H1 (cell line): ENCODE data around the gene BRSK2. TPM values are rescaled to one million over a fixed set of nuclear protein-coding genes. Genes with fewer than 3 reads are reported as not detected.

Experiments
- CTCF ChIA-PET: fragments of 300-600 bp; sonication (Branson Sonifier 250); formaldehyde crosslinking; loops from one replicate; lab custom pipeline; 2021; ENCODE audit not compliant: partially characterized antibody; lab: Charles Lee
- POLR2A ChIA-PET: fragments of 300-600 bp; sonication (Branson Sonifier 250); formaldehyde crosslinking; loops from one replicate; lab custom pipeline; 2021; ENCODE audit warnings: inconsistent platforms; ENCODE audit not compliant: partially characterized antibody; lab: Charles Lee
- DNase-seq, 2 experiments: peaks; one replicate each; pipeline versions ENCODE4 v3.0.0 to v3.0.0-alpha.2; 2010 to 2022; ENCODE audit warnings: low spot score in 2 of 2, low read depth in 1 of 2, mixed read lengths in 1 of 2
- FAIRE-seq: peaks from 2 replicates; lab custom pipeline; 2011; peaks lifted over from hg19 to GRCh38; lab: Jason Lieb, UNC
- H2AFZ ChIP-seq: 2 replicates; pipeline ENCODE4 v1.8.1; 2012; ENCODE audit warnings: low read length, inconsistent platforms
- H2AK5ac ChIP-seq: 2 replicates; pipeline ENCODE4 v1.6.1; 2013; ENCODE audit warnings: low read depth, low read length
- H2BK120ac ChIP-seq: replicated peaks from 2 replicates; pipeline ENCODE3; 2013; ENCODE audit warnings: low read depth, low read length, inconsistent platforms
- H2BK12ac ChIP-seq: 2 replicates; pipeline ENCODE4 v1.6.1; 2013; ENCODE audit warnings: low read depth, low read length
- H2BK15ac ChIP-seq: 2 replicates; pipeline ENCODE4 v1.6.1; 2013; ENCODE audit warnings: low read length
- H2BK20ac ChIP-seq: 2 replicates; pipeline ENCODE4 v1.6.1; 2013; ENCODE audit warnings: low read length
- H2BK5ac ChIP-seq: 2 replicates; pipeline ENCODE4 v1.6.1; 2013; ENCODE audit warnings: low read depth, low read length
- H3K14ac ChIP-seq: 2 replicates; pipeline ENCODE4 v1.6.1; 2013; ENCODE audit warnings: inconsistent platforms; ENCODE audit not compliant: insufficient read length
- H3K18ac ChIP-seq: 2 replicates; pipeline ENCODE4 v1.6.1; 2013; ENCODE audit warnings: low read length; ENCODE audit errors: extremely low read depth
- H3K23ac ChIP-seq: 2 replicates; pipeline ENCODE4 v1.6.1; 2013; ENCODE audit warnings: inconsistent platforms; ENCODE audit not compliant: insufficient read length
- H3K23me2 ChIP-seq: 2 replicates; pipeline ENCODE4 v1.6.1; 2013; ENCODE audit warnings: low read depth, low read length
- H3K27ac ChIP-seq: 2 replicates; pipeline ENCODE4 v1.6.1; 2011; ENCODE audit warnings: low read depth, low read length, inconsistent platforms
- H3K27me3 ChIP-seq, 4 experiments: replicated peaks in 1 of 4; 1 replicate in 1 of 4; 2 replicates in 3 of 4; pipeline versions ENCODE4 v1.6.1 to v1.8.1; 2011 to 2013; ENCODE audit warnings: low read length in 3 of 4, mild to moderate bottlenecking in 3 of 4, inconsistent platforms in 2 of 4, mixed read lengths in 2 of 4, moderate library complexity in 1 of 4; ENCODE audit not compliant: control insufficient read depth in 3 of 4, insufficient read depth in 3 of 4; ENCODE audit errors: extremely low read depth in 1 of 4
- H3K36me3 ChIP-seq, 4 experiments: 2 replicates each; pipeline versions ENCODE4 v1.6.1 to v1.8.1; 2011 to 2013; ENCODE audit warnings: mild to moderate bottlenecking in 4 of 4, low read length in 3 of 4, moderate library complexity in 2 of 4, control low read depth in 1 of 4, inconsistent platforms in 1 of 4; ENCODE audit not compliant: insufficient read depth in 4 of 4, control insufficient read depth in 2 of 4
- H3K4ac ChIP-seq: replicated peaks from 2 replicates; pipeline ENCODE3; 2013; ENCODE audit warnings: low read length, low read depth, mixed read lengths, inconsistent platforms; ENCODE audit not compliant: insufficient read length
- H3K4me1 ChIP-seq, 4 experiments: replicated peaks in 1 of 4; 1 replicate in 1 of 4; 2 replicates in 3 of 4; pipeline versions ENCODE4 v1.6.1 to v1.8.1; 2011 to 2013; ENCODE audit warnings: low read length in 3 of 4, inconsistent platforms in 2 of 4, mixed read lengths in 1 of 4; ENCODE audit not compliant: insufficient read depth in 4 of 4, control insufficient read depth in 3 of 4
- H3K4me2 ChIP-seq, 2 experiments: 2 replicates each; pipeline versions ENCODE4 v1.6.1 to v1.8.1; 2011 to 2013; ENCODE audit warnings: low read depth in 2 of 2, low read length in 2 of 2, control low read depth in 1 of 2, inconsistent platforms in 1 of 2, mild to moderate bottlenecking in 1 of 2; ENCODE audit not compliant: insufficient read depth in 1 of 2
- H3K4me3 ChIP-seq, 4 experiments: fragments of 200-600, 300-600 bp in 1 of 4; sonication (generic), shearing (Covaris generic), sonication (Bioruptor Twin) in 1 of 4; 2 replicates each; pipeline versions ENCODE4 v1.5.1 to v1.8.1; 2011 to 2016; ENCODE audit warnings: low read length in 4 of 4, low read depth in 3 of 4, control low read depth in 2 of 4, inconsistent platforms in 2 of 4, mild to moderate bottlenecking in 2 of 4, mixed read lengths in 1 of 4, moderate library complexity in 1 of 4; ENCODE audit not compliant: insufficient read depth in 2 of 4; ENCODE audit errors: extremely low read depth in 1 of 4
- H3K56ac ChIP-seq: replicated peaks from 2 replicates; pipeline ENCODE3; 2013; ENCODE audit warnings: low read depth, mild to moderate bottlenecking, mixed read lengths, low read length, inconsistent platforms; ENCODE audit not compliant: insufficient read length
- H3K79me1 ChIP-seq: 2 replicates; pipeline ENCODE4 v1.6.1; 2013; ENCODE audit warnings: low read depth, low read length, control low read depth
- H3K79me2 ChIP-seq, 2 experiments: 2 replicates each; pipeline versions ENCODE4 v1.6.1 to v1.8.1; 2012 to 2013; ENCODE audit warnings: low read length in 2 of 2, mild to moderate bottlenecking in 2 of 2, inconsistent platforms in 1 of 2; ENCODE audit not compliant: insufficient read depth in 2 of 2, control insufficient read depth in 1 of 2
- H3K9ac ChIP-seq, 4 experiments: replicated peaks in 1 of 4; 1 replicate in 1 of 4; 2 replicates in 3 of 4; pipeline versions ENCODE4 v1.6.1 to v1.8.1; 2011 to 2013; ENCODE audit warnings: low read depth in 3 of 4, low read length in 3 of 4, control low read depth in 2 of 4, mild to moderate bottlenecking in 2 of 4, moderate library complexity in 2 of 4, inconsistent platforms in 1 of 4; ENCODE audit errors: extremely low read depth in 1 of 4
- H3K9me3 ChIP-seq, 2 experiments: 2 replicates each; pipeline versions ENCODE4 v1.6.1 to v1.8.1; 2012 to 2013; ENCODE audit warnings: mild to moderate bottlenecking in 2 of 2, moderate library complexity in 2 of 2, control low read depth in 1 of 2, inconsistent platforms in 1 of 2, low read depth in 1 of 2, low read length in 1 of 2, mixed read lengths in 1 of 2; ENCODE audit not compliant: insufficient read depth in 2 of 2
- H4K20me1 ChIP-seq, 2 experiments: replicated peaks in 1 of 2; 2 replicates each; pipeline versions ENCODE3 to v1.8.1; 2011 to 2013; ENCODE audit warnings: inconsistent platforms in 2 of 2, low read length in 2 of 2, mild to moderate bottlenecking in 1 of 2; ENCODE audit not compliant: insufficient read depth in 2 of 2, control insufficient read depth in 1 of 2
- H4K5ac ChIP-seq: 2 replicates; pipeline ENCODE4 v1.6.1; 2013; ENCODE audit warnings: low read length, low read depth, mixed read lengths, inconsistent platforms; ENCODE audit not compliant: insufficient read length
- H4K8ac ChIP-seq: 2 replicates; pipeline ENCODE4 v1.8.0; 2013; ENCODE audit warnings: mild to moderate bottlenecking, moderate library complexity, low read length, inconsistent platforms; ENCODE audit not compliant: insufficient read depth; ENCODE audit errors: extremely low read depth
- H4K91ac ChIP-seq: replicated peaks from 2 replicates; pipeline ENCODE3; 2013; ENCODE audit warnings: low read length, mixed read lengths, inconsistent platforms; ENCODE audit not compliant: insufficient read length
- ASH2L ChIP-seq: fragments of 200-600, 300-600 bp; sonication (generic); IDR thresholded peaks from one replicate; pipeline ENCODE4 v1.7.1; 2017; ENCODE audit warnings: low read length
- CBX5 ChIP-seq: fragments of 300-800, 300-1000 bp; sonication (generic); IDR thresholded peaks from 2 replicates; pipeline ENCODE4 v1.7.1; 2016; ENCODE audit warnings: antibody characterized with exemption, low read length, low read depth
- CBX8 ChIP-seq: fragments of 300-800, 300-1000 bp; sonication (generic); IDR thresholded peaks from 2 replicates; pipeline ENCODE4 v1.7.1; 2016; ENCODE audit warnings: low read depth, low read length, borderline replicate concordance
- NRF1 ChIP-seq: IDR thresholded peaks from 2 replicates; pipeline ENCODE4 v1.6.1; 2011; ENCODE audit warnings: mild to moderate bottlenecking, low read depth, low read length, improper control_type of control experiment
- RFX5 ChIP-seq: IDR thresholded peaks from 2 replicates; pipeline ENCODE4 v1.6.1; 2011; ENCODE audit warnings: low read depth, low read length, improper control_type of control experiment, borderline replicate concordance
- RNF2 ChIP-seq: fragments of 200-900, 300-1000 bp; sonication (generic); IDR thresholded peaks from 2 replicates; pipeline ENCODE4 v1.7.1; 2016; ENCODE audit warnings: borderline replicate concordance, low read depth, mild to moderate bottlenecking, antibody characterized with exemption, low read length; ENCODE audit not compliant: poor library complexity, severe bottlenecking; ENCODE audit errors: missing control alignments
- RXRA ChIP-seq: IDR thresholded peaks from 2 replicates; pipeline ENCODE4 v1.6.1; 2011; ENCODE audit warnings: low read depth, mild to moderate bottlenecking, low read length, moderate library complexity; ENCODE audit not compliant: insufficient read depth
- SIN3A ChIP-seq, 2 experiments: IDR thresholded peaks in 1 of 2; conservative IDR thresholded peaks in 1 of 2; 2 replicates each; pipeline ENCODE4 v1.6.1; 2011 to 2012; ENCODE audit warnings: low read length in 2 of 2, improper control_type of control experiment in 1 of 2, low read depth in 1 of 2, mild to moderate bottlenecking in 1 of 2
- SP2 ChIP-seq: IDR thresholded peaks from 2 replicates; pipeline ENCODE4 v1.6.1; 2012; ENCODE audit warnings: mild to moderate bottlenecking, low read length, inconsistent platforms
- WGBS, 2 experiments: shearing (Covaris generic) in 1 of 2; methylation state at CpG; one replicate each; pipeline versions ENCODE4 v1.1.6 to v1.1.7; 2013 to 2015; ENCODE audit warnings: low lambda C conversion rate in 2 of 2, mixed read lengths in 2 of 2, inconsistent platforms in 1 of 2, low coverage in 1 of 2, missing lambda C conversion rate in 1 of 2; ENCODE audit not compliant: insufficient replicate concordance in 2 of 2, insufficient coverage in 1 of 2, insufficient read length in 1 of 2; ENCODE audit errors: extremely low coverage in 1 of 2, missing lambda C conversion rate in 1 of 2; 5-methylcytosine and 5-hydroxymethylcytosine counted together
- polyA plus RNA-seq, 7 experiments: library from polyadenylated mRNA; depleted of rRNA in 3 of 7; stranded (reverse) in 5 of 7; unstranded in 2 of 7; fragments of >200 nt in 5 of 7; fragments of 200-250 nt in 2 of 7; gene quantifications; 1 replicate in 5 of 7; 2 replicates in 1 of 7; 4 replicates in 1 of 7; pipeline versions ENCODE4 v1.2.1 to v1.2.3, GENCODE V29; 2011 to 2013; ENCODE audit warnings: missing spikeins in 2 of 7, mixed read lengths in 2 of 7
- total RNA-seq: library from RNA; stranded (reverse); fragmentation: NEBNext Ultra II Directional; extraction: Animal tissue kit (Norgen Biotek cat#: 25700); gene quantifications from 2 replicates; pipeline ENCODE4 v1.2.1, GENCODE V29; 2021
- TF ChIP-seq, protein P1 (sequence below): IDR thresholded peaks from 2 replicates; pipeline ENCODE4 v1.6.1; 2011; ENCODE audit warnings: low read depth, mild to moderate bottlenecking, low read length; ENCODE audit not compliant: insufficient read depth

Gene BRSK2
- total and polyA plus RNA-seq, 2 of the 8 experiments (the other 6 are each of a cell fraction or from before 2014, with no cell fraction given): 17.3 to 27.1 TPM

DNA sequence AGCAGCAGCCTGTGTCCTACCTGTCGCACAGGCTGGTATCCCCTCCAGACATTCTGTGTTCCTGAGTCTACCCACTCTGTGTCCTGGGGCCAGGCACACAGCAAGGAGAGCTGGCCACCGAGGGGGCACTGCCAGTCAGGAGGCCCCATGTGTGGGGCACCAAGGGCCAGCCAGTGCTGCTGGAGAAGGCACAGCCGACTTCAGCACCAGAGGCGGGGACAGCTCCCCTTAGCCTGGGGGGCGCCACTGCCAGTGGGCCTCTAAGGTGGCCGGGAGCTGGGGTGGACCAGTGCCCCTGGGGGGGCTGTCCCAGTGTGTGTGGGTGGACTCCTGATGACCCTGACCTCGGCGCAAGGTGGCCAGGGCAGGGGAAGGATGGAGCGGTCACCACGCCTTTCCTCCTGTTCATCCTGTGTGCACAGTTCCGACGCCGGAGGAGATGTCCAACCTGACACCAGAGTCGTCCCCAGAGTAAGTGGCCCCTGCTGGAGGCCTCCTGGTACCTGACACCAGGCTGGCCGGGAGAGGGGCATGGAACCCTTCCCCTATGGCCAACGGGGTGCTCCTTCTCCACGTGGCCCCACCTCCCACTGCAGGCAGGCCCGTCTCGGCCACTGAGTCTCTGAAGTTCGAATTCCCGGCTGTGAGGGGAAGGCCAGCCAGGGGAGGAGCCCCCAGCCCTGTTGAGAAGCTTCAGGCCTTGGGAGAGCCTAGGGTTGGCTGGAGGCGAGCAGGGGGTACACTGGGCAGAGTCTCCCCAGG lies 61.4 kb downstream of the BRSK2 start:
- no peak overlapping the region for H3K56ac ChIP-seq
- H2AK5ac ChIP-seq: no peak overlapping the region
- DNase-seq: no peak
- no peak overlapping the region for H3K4me2 ChIP-seq
- H3K14ac ChIP-seq: no peak overlapping the region
- WGBS, 2 experiments: 83% methylated on average over 21 of the region's 22 CpGs; no CpG with 5 or more reads in 1 of the 2 experiments
- H2AFZ ChIP-seq: no peak overlapping the region
- H3K4me3 ChIP-seq: no peak overlapping the region
- H3K4ac ChIP-seq: no peak overlapping the region
- no peak overlapping the region for H2BK120ac ChIP-seq
- POLR2A ChIA-PET: interaction anchor here (1.0 kb wide), 1 partner anchor 16 kb away, joined by 3 read pairs; no protein-coding TSS in a partner anchor
- H3K79me2 ChIP-seq: no peaks in the 10 kb centered on the region
- no peak overlapping the region for H3K18ac ChIP-seq
- peaks cover 0 to 9% of the 10 kb centered on the region in 2 experiments for H4K20me1 ChIP-seq
- no peaks in the 10 kb centered on the region for H3K23me2 ChIP-seq
- no peak overlapping the region for H2BK20ac ChIP-seq
- CTCF ChIA-PET: interaction anchor here (1.1 kb wide), 3 partner anchors 14 to 151 kb away, joined by 3 read pairs; no protein-coding TSS in a partner anchor
- no peak overlapping the region for H3K23ac ChIP-seq
- no peak overlapping the region for H4K8ac ChIP-seq
- H2BK15ac ChIP-seq: no peak overlapping the region
- no peak overlapping the region for H4K91ac ChIP-seq
- no peaks in the 10 kb centered on the region for H3K9me3 ChIP-seq
- no peak overlapping the region for H3K27ac ChIP-seq
- TF ChIP-seq SIN3A (conservative IDR thresholded peaks at IDR 0.05 in 1 of 2, IDR thresholded peaks at IDR 0.05 in 1 of 2; ENCODE audit: low read depth in 1 of 2, low read length in 2 of 2) (no peak), SP2 (no peak), RXRA (no peak), CBX5 (no peak), CBX8 (no peak), NRF1 (no peak), RFX5 (no peak), ASH2L (no peak), RNF2 (no peak)
- TF ChIP-seq, protein P1, sequence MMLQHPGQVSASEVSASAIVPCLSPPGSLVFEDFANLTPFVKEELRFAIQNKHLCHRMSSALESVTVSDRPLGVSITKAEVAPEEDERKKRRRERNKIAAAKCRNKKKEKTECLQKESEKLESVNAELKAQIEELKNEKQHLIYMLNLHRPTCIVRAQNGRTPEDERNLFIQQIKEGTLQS: no peak
- TF ChIP-seq, all 59 proteins: peak for 0
- Histone ChIP-seq H4K5ac (no peak overlapping the region), H2BK12ac (no peak overlapping the region), H3K79me1 (peaks cover 5% of the 10 kb centered on the region; the same call in 1 of the 2 replicates), H3K4me1 (no peaks in the 10 kb centered on the region), H3K36me3 (peaks cover 0 to 14% (median 3%) of the 10 kb centered on the region in 4 experiments; a peak in 3 of 8 replicates), H2BK5ac (no peak overlapping the region), H3K9ac (no peak overlapping the region), H3K27me3 (no peaks in the 10 kb centered on the region)
- no peak for FAIRE-seq
